GM12878 (cell line): Measurements from ENCODE around the gene LMX1A. TPM values are rescaled to one million over a fixed set of nuclear protein-coding genes. Genes with fewer than 3 reads are reported as not detected.

Experiments used
- BCL11A ChIP-seq: IDR thresholded peaks from 2 replicates; pipeline ENCODE4 v1.6.1; 2011; ENCODE audit warnings: low read depth, low read length
- CREB1 ChIP-seq: IDR thresholded peaks from 2 replicates; pipeline ENCODE4 v1.6.1; 2012; ENCODE audit warnings: low read depth, mild to moderate bottlenecking, inconsistent platforms
- ESRRA ChIP-seq: IDR thresholded peaks from 2 replicates; pipeline ENCODE4 v1.6.1; 2012; ENCODE audit warnings: mild to moderate bottlenecking, low read length, improper control_type of control experiment
- FOXM1 ChIP-seq: IDR thresholded peaks from 2 replicates; pipeline ENCODE4 v1.6.1; 2012; ENCODE audit warnings: low read depth, mild to moderate bottlenecking, inconsistent platforms, low read length, moderate library complexity
- GABPA ChIP-seq: IDR thresholded peaks from 2 replicates; pipeline ENCODE4 v1.6.1; 2014; ENCODE audit warnings: antibody characterized with exemption, low read depth, mild to moderate bottlenecking, inconsistent platforms
- HDGF ChIP-seq: fragments of 450-650 bp; IDR thresholded peaks from 2 replicates; pipeline ENCODE4 v1.6.1; 2016; ENCODE audit warnings: antibody characterized with exemption
- MTA2 ChIP-seq: fragments of 450-650 bp; IDR thresholded peaks from 2 replicates; pipeline ENCODE4 v1.6.1; 2016; ENCODE audit warnings: low read depth, mild to moderate bottlenecking, moderate library complexity
- NRF1 ChIP-seq: conservative IDR thresholded peaks from 2 replicates; pipeline ENCODE4 v1.6.1; 2011; ENCODE audit warnings: mild to moderate bottlenecking, low read depth, low read length, improper control_type of control experiment
- POLR2A ChIP-seq: IDR thresholded peaks from 2 replicates; pipeline ENCODE4 v1.6.1; 2011; ENCODE audit warnings: low read depth, mild to moderate bottlenecking, low read length
- POLR2AphosphoS5 ChIP-seq: IDR thresholded peaks from 2 replicates; pipeline ENCODE4 v1.6.1; 2011; ENCODE audit warnings: mild to moderate bottlenecking, low read length, inconsistent platforms
- SIX5 ChIP-seq: IDR thresholded peaks from 2 replicates; pipeline ENCODE4 v1.6.1; 2011; ENCODE audit warnings: mild to moderate bottlenecking, low read depth, low read length, moderate library complexity; ENCODE audit not compliant: severe bottlenecking
- STAT1 ChIP-seq: fragments of 450-650 bp; conservative IDR thresholded peaks from 2 replicates; pipeline ENCODE4 v1.6.1; 2014; ENCODE audit warnings: antibody characterized with exemption, mild to moderate bottlenecking
- TAF1 ChIP-seq: IDR thresholded peaks from 2 replicates; pipeline ENCODE4 v1.6.1; 2011; ENCODE audit warnings: mild to moderate bottlenecking, low read depth, low read length, borderline replicate concordance
- ZNF24 ChIP-seq: fragments of 450-650 bp; IDR thresholded peaks from 2 replicates; pipeline ENCODE4 v1.6.1; 2017; ENCODE audit warnings: antibody characterized with exemption, mild to moderate bottlenecking
- ZNF274 ChIP-seq: IDR thresholded peaks from one replicate; pipeline ENCODE4 v1.8.0; 2011; ENCODE audit not compliant: insufficient read length, insufficient read depth
- ZNF622 ChIP-seq: fragments of 450-650 bp; IDR thresholded peaks from 2 replicates; pipeline ENCODE4 v1.6.1; 2017; ENCODE audit warnings: mild to moderate bottlenecking, inconsistent platforms
- polyA plus RNA-seq, 11 experiments: library from polyadenylated mRNA; depleted of rRNA in 4 of 11; unstranded in 6 of 11; stranded (reverse) in 5 of 11; fragments of >200 nt; fragmentation: Nextera tagmentation in 4 of 11; fragmentation: Illumina TruSeq in 1 of 11; extraction: Ambion mirVana in 4 of 11; extraction: Trizol in 1 of 11; gene quantifications; 1 replicate in 1 of 11; 2 replicates in 10 of 11; pipeline versions ENCODE4 v1.2.1 to v1.2.3, GENCODE V29; 2011 to 2016; ENCODE audit warnings: inconsistent platforms in 2 of 11, missing spikeins in 2 of 11, low read depth in 1 of 11
- total RNA-seq, 4 experiments: library from RNA; depleted of rRNA in 3 of 4; stranded (reverse); fragments of >200 nt in 3 of 4; fragmentation: Illumina TruSeq in 1 of 4; extraction: Trizol in 1 of 4; gene quantifications; 2 replicates each; pipeline versions ENCODE4 v1.2.1 to v1.2.3, GENCODE V29; 2013 to 2021
- TF ChIP-seq, protein P1 (sequence below), 3 experiments: IDR thresholded peaks in 2 of 3; conservative IDR thresholded peaks in 1 of 3; 2 replicates each; pipeline ENCODE4 v1.5.1; 2011; ENCODE audit warnings: low read depth in 3 of 3, low read length in 3 of 3, mild to moderate bottlenecking in 3 of 3, control low read depth in 2 of 3, moderate library complexity in 2 of 3, inconsistent platforms in 1 of 3, mixed read lengths in 1 of 3; ENCODE audit not compliant: control insufficient read depth in 2 of 3, insufficient read depth in 1 of 3; ENCODE audit errors: extremely low read depth in 1 of 3
- TF ChIP-seq, protein P2 (sequence below): IDR thresholded peaks from 2 replicates; pipeline ENCODE4 v1.6.1; 2011; ENCODE audit warnings: low read depth, low read length, improper control_type of control experiment, borderline replicate concordance
- TF ChIP-seq, protein P3 (sequence below): fragments of 450-650 bp; IDR thresholded peaks from 2 replicates; pipeline ENCODE4 v1.6.1; 2018; ENCODE audit warnings: borderline replicate concordance, mild to moderate bottlenecking; ENCODE audit not compliant: partially characterized antibody
- TF ChIP-seq, protein P4 (sequence below): IDR thresholded peaks from 2 replicates; pipeline ENCODE4 v1.6.1; 2012; ENCODE audit warnings: low read depth, low read length, improper control_type of control experiment
- TF ChIP-seq, protein P5 (sequence below): fragments of 450-650 bp; formaldehyde crosslinking; IDR thresholded peaks from 2 replicates; pipeline ENCODE4 v1.5.0; 2022; ENCODE audit warnings: mild to moderate bottlenecking, missing genetic modification characterization

The LMX1A gene
- total and polyA plus RNA-seq, 10 of the 15 experiments (the other 5 are each of a cell fraction or from before 2014, with no cell fraction given), result not detected

DNA sequence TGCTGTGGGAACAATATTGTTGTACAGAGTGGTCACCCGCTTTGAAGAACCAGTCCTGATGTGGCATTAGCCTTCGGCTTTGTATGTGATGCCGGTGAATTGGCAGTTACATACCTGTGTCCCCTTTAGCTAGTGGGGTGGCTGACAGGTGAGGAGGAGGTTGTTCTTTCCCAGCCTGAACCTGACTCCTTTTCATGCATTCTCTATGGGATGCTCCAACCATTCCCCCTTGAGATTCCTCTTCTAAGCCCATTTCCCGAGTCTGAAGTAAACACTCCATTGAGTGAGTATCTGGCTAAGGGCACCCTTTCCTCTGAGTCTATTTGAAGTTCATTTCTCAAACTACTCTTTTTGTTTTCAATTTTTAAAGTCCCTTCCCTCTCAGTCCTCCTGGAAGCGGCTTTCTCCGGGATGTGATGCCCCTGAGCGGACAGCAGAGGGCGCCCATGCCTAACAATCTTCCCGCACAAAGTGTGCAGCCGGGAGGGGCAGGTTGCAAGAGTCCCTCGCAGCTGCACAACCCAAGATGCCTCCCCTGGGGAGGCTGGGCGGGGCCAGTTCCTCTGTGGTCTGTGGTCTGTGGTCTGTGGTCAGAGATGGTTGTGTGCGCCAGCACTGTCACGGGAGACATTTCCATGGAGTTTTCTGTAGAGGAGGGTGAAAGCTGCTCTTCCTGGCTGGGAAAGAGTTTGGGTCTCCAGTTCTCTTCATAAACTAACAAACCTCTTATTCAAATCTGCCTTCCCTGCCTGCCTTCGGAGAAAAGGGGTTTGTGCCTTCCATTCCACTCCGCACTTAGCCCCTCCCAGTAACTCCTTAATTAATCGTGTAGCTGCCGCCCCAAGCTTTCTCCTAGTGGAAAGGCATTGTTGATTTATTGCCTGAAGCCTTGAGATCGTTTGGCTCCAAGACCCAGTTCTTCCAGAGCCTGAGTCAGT lies 36.4 kb upstream of the LMX1A start (continued):
- no peak for TF ChIP-seq ZNF274
- TF ChIP-seq, protein P1, sequence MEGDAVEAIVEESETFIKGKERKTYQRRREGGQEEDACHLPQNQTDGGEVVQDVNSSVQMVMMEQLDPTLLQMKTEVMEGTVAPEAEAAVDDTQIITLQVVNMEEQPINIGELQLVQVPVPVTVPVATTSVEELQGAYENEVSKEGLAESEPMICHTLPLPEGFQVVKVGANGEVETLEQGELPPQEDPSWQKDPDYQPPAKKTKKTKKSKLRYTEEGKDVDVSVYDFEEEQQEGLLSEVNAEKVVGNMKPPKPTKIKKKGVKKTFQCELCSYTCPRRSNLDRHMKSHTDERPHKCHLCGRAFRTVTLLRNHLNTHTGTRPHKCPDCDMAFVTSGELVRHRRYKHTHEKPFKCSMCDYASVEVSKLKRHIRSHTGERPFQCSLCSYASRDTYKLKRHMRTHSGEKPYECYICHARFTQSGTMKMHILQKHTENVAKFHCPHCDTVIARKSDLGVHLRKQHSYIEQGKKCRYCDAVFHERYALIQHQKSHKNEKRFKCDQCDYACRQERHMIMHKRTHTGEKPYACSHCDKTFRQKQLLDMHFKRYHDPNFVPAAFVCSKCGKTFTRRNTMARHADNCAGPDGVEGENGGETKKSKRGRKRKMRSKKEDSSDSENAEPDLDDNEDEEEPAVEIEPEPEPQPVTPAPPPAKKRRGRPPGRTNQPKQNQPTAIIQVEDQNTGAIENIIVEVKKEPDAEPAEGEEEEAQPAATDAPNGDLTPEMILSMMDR (IDR thresholded peaks at IDR 0.05 in 2 of 3, conservative IDR thresholded peaks at IDR 0.05 in 1 of 3; ENCODE audit: control insufficient read depth in 2 of 3, extremely low read depth in 1 of 3, insufficient read depth in 1 of 3, low read depth in 3 of 3, low read length in 3 of 3), result peak; percentile 95 to 96 (median 95)
- no peak for TF ChIP-seq STAT1
- TF ChIP-seq FOXM1, result peak; percentile 58; the same call in 1 of the 2 replicates
- no peak for TF ChIP-seq SIX5
- TF ChIP-seq, protein P2, sequence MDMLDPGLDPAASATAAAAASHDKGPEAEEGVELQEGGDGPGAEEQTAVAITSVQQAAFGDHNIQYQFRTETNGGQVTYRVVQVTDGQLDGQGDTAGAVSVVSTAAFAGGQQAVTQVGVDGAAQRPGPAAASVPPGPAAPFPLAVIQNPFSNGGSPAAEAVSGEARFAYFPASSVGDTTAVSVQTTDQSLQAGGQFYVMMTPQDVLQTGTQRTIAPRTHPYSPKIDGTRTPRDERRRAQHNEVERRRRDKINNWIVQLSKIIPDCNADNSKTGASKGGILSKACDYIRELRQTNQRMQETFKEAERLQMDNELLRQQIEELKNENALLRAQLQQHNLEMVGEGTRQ, result no peak
- no peak for TF ChIP-seq POLR2AphosphoS5
- TF ChIP-seq ESRRA, result no peak
- TF ChIP-seq, protein P3, sequence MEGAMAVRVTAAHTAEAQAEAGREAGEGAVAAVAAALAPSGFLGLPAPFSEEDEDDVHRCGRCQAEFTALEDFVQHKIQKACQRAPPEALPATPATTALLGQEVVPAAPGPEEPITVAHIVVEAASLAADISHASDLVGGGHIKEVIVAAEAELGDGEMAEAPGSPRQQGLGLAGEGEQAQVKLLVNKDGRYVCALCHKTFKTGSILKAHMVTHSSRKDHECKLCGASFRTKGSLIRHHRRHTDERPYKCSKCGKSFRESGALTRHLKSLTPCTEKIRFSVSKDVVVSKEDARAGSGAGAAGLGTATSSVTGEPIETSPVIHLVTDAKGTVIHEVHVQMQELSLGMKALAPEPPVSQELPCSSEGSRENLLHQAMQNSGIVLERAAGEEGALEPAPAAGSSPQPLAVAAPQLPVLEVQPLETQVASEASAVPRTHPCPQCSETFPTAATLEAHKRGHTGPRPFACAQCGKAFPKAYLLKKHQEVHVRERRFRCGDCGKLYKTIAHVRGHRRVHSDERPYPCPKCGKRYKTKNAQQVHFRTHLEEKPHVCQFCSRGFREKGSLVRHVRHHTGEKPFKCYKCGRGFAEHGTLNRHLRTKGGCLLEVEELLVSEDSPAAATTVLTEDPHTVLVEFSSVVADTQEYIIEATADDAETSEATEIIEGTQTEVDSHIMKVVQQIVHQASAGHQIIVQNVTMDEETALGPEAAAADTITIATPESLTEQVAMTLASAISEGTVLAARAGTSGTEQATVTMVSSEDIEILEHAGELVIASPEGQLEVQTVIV, result no peak
- no peak for TF ChIP-seq TAF1
- TF ChIP-seq GABPA, result no peak
- TF ChIP-seq POLR2A, result no peak
- TF ChIP-seq, protein P4, sequence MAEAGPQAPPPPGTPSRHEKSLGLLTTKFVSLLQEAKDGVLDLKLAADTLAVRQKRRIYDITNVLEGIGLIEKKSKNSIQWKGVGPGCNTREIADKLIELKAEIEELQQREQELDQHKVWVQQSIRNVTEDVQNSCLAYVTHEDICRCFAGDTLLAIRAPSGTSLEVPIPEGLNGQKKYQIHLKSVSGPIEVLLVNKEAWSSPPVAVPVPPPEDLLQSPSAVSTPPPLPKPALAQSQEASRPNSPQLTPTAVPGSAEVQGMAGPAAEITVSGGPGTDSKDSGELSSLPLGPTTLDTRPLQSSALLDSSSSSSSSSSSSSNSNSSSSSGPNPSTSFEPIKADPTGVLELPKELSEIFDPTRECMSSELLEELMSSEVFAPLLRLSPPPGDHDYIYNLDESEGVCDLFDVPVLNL, result no peak
- TF ChIP-seq CREB1, result no peak
- peak; percentile 58; the same call in 1 of the 2 replicates for TF ChIP-seq MTA2
- TF ChIP-seq, protein P5, sequence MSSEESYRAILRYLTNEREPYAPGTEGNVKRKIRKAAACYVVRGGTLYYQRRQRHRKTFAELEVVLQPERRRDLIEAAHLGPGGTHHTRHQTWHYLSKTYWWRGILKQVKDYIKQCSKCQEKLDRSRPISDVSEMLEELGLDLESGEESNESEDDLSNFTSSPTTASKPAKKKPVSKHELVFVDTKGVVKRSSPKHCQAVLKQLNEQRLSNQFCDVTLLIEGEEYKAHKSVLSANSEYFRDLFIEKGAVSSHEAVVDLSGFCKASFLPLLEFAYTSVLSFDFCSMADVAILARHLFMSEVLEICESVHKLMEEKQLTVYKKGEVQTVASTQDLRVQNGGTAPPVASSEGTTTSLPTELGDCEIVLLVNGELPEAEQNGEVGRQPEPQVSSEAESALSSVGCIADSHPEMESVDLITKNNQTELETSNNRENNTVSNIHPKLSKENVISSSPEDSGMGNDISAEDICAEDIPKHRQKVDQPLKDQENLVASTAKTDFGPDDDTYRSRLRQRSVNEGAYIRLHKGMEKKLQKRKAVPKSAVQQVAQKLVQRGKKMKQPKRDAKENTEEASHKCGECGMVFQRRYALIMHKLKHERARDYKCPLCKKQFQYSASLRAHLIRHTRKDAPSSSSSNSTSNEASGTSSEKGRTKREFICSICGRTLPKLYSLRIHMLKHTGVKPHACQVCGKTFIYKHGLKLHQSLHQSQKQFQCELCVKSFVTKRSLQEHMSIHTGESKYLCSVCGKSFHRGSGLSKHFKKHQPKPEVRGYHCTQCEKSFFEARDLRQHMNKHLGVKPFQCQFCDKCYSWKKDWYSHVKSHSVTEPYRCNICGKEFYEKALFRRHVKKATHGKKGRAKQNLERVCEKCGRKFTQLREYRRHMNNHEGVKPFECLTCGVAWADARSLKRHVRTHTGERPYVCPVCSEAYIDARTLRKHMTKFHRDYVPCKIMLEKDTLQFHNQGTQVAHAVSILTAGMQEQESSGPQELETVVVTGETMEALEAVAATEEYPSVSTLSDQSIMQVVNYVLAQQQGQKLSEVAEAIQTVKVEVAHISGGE (CRISPR knock-in tag), result no peak
- no peak for TF ChIP-seq ZNF622
- no peak for TF ChIP-seq HDGF
- TF ChIP-seq ZNF24, result no peak
- peak; percentile 66; the same call in 1 of the 2 replicates for TF ChIP-seq BCL11A
- no peak for TF ChIP-seq NRF1
